HG02884 (cell line): ENCODE data around the gene TSPAN5.
A peak's percentile ranks its signal among the peaks of the same experiment; 100 is the strongest.

Experiments
- ATAC-seq: cut with Tn5 transposase; IDR thresholded peaks from one replicate; pipeline ENCODE4 v1.9.1; 2021; ENCODE audit warnings: mild to moderate bottlenecking, moderate library complexity; ENCODE audit not compliant: unreplicated experiment

Gene TSPAN5

DNA sequence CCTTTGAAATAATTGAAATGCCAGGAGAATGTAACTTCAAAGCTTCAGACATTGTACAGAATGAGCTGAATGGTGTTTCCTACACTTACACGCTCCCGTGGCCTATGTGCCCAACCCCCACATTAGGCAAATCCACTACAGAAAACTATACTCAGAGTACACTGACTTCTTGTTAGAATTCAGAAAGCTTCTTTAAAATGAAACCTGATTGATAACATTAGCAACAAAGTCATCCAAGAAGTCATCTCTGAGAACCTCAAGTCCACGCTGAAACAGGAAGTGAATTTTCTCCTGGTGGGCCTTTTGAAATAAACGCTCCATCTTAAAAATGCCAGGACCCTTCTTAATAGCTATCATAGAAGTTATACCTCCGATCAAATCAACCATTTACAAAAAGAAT lies 136.3 kb downstream of the TSPAN5 start:
- ATAC-seq: no peak

DNA sequence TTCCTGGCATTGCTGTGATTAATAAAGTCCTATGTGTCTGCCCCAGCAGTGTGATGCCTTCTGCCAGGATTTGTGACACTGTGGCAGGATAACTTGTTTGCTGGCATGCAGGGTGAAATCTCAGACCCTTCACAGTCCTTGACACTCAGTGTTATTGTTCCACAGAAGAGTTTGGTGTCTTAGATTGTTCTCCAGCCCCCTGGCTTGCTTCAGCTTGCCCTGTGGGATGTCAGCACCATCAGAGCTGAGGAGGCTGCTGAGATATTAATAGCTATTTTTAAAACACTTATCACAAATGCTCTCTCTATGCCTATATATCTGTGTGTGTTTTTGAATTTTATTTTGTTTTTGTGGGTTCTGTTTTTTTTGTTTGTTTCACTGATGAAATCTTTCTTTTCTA lies 136.9 kb downstream of the TSPAN5 start:
- ATAC-seq: no peak

DNA sequence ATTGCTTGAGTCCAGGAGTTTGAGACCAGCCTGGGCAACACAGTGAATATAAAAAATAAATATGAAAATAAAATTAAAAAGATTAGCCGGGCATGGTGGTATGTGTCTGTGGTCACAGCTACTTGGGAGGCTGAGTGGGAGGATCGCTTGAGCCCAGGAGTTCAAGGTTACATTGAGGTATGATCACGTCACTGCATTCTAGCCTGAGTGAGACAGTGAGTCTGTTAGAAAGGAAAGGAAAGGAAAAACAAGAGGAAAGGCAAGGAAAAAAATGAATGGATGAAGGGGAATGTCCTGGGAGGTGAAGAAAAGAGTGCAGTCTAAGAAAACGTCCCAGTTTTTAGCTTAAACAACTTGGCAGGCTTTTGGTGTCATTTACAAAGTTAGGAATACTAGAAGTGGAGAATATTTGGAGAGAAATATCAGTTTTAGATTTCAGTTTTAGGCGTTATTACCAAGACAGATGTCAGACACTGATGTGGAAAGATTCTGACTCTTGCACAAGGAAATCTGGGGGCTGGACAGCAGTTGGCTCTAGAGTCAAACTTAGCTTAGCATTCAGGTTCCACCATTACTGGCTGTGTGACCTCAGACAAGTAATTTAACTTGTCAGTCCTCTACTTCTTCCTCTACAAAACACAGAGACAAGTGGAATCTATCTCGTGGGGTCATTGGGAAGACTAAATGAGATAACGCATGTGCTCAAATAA lies 139.0 kb downstream of the TSPAN5 start:
- ATAC-seq: no peak

DNA sequence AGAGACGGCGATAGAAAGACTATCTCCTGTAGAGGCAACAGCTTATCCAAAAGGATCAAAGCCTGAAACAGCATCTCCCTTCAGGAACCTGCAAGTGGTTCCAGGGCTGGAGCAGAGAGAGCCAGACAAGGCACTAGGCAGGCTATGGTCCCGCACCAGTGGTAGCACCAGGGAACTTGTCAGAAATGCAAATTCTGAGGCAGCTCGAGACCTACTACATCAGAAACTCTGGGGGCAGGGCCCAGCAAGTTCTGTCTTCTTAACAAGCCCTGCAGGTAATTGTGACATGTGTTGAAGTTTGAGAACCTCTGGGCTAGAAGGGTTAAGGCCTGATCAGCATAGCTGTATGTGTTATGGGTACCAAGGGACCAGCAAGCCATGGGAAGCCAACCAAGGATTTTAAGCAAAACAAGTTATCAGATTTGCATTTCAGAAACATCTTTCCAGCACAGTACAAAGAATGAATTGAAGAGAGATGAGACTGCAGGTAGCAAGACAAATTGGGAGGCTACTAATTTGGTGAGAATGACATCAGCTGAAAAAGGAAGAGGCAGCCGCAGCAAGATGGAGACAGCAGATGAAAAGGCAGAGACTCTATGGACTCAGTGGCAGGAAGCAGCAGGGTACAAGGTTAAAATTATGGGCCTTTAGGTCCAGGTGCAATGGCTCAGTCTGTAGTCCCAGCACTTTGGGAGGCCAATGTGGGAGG lies 139.7 kb downstream of the TSPAN5 start:
- peak; percentile 93 for ATAC-seq

DNA sequence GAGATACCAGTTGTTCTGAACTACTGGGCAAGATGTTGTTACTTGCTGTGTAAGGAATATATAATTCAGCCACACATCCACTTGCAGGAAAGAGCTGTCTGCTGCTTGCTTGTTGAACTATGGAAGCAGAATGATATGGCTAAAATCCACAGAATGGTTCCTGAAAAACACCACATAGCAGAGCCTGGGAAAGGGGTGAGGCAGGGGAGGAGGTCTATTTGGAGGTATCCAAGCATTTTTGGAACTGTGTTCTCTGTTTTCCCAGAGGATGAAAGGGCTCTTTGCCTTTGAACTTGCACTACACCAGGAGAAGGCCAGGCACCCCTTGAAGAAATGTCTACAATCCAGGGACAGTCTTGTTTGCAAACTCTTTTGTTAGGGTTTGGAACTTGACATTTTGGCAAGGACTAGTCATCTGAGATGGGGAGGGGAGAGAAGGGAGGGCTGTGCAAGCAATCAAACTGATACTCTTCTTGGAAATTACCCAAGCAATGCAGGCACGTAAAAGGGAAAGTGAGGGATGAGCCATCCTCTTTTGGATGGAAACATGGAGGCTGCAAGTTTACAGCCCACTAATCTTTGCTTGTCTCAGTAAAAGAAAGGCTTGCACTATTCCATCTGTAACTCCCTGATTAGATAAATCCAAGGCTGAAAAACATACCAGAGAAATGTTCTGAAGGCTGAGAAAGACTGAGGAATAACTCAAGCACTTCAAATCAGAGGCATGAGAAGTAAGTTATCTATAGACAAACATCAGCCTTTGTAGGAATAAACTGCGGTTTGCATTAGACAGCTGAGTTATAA lies 141.0 kb downstream of the TSPAN5 start:
- no peak for ATAC-seq

DNA sequence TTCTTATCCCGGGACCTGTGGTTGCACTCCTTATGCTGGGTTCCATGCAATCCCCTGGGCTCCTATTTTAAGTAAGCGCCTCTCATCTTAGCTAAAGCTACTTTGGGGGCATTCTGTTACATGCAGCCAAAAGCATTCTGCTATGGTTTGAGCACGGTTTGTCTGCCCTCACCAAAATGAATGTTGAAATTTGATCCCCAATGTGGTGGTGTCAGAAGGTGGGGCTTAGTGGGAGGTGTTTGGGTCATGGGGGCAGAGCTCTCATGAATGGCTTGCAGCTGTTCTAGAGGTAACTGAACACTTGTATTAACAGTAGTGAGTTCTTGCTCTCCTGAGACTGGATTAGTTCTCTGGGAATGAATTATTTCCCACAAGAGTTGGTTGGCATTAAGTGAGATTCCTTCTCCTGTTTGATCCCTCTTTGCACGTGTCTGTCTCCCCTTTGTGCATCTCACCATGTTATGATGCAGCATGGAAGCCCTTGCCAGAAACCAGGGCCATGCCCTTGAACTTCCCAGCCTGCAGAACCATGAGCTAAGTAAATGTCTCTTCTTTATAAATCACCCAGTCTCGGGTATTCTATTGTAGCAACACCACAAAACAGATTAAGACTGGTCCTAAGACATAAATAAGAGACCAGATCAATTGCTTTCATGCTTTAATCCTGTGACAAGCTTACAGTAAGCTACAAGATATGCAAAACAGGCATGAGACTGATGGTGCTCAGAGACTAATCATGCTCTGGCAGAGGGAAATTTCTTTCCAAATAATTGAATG lies 141.8 kb downstream of the TSPAN5 start:
- no peak for ATAC-seq

DNA sequence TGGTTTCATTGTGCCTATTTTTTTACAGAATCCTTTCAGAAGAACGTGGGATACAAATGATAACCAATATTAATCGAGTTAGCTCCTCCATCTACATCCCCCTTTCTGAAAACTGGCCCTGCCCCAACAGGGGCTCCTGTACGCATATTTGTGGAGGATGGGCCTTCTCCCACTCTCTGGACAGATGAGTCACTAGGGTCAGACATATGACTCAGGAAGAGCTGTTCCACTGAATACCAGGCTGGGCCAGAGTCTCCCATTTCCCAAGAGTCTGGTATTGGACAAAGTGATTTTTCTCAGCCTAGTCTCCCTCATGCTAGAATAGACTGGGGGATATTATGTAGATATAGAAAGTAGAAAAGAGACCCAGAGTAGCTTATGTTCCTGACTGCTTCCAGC lies 142.4 kb downstream of the TSPAN5 start:
- ATAC-seq: no peak

DNA sequence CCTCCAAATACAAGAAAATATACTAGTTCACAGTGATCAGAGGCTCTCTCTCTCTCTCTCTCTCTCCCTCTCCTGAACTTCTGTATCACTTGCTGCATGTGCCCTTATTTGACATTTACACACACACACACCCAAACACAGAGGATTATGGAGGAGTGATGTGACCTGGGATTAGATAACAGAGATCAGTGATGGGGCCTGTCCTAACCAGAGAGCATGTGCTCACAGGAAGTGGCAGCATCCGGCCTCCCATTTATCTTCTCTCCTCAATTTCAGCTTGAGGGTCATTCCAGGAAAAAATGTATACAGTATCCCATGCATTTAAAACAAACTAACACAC lies 143.0 kb downstream of the TSPAN5 start:
- ATAC-seq: no peak

DNA sequence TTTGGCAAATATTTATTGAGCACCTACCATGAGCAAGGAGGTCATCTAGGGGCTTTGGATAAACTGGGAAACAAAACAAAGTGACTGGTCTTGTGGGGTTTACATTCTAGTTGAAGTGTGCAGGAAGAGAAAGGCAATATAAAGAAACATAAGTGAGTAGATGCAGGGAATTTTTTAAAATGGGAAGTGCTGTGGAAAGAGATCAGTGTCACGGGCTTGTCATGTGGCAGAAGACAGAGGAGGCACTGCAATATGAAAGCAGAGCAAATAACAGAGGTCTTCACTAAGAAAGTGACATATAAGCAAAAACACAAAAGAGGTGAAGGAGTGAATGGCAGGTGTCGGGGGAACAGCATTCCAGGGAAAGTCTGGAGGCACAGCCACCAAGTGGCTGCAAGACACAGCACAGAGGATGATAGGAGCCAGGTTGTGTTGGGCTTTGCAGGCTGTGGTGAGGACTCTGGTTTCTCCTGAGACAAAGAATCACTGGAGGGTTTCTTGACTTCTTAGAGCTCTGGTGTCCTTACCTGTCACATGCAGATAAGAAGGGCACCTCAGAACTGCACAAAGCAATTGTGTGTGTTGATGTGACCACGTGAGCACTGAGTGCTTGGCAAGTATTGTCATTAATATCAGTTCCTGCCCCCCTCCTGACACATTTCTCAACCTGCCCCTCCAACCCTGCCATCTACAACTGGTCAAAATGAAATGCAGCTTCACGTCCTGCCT lies 143.5 kb downstream of the TSPAN5 start:
- ATAC-seq: no peak

DNA sequence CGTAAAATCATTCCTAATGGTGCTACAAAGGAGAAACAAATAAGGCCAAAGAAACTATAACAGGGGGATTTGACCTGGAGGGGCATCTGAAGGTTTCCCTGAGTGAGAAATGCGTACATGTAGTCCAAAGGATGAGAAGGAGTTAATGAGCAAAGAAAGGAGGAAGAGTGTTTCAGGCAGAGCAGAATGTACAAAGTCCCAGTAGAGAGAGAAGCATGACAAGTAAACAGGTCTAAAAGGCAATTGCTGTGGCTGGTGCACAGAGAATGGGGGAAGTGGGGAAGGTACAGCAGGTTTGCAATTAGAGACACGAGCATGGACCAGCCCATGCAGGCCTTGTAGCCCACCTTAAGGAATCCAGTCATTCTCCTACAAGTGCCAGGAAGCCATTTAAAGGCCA lies 145.5 kb downstream of the TSPAN5 start:
- no peak for ATAC-seq

DNA sequence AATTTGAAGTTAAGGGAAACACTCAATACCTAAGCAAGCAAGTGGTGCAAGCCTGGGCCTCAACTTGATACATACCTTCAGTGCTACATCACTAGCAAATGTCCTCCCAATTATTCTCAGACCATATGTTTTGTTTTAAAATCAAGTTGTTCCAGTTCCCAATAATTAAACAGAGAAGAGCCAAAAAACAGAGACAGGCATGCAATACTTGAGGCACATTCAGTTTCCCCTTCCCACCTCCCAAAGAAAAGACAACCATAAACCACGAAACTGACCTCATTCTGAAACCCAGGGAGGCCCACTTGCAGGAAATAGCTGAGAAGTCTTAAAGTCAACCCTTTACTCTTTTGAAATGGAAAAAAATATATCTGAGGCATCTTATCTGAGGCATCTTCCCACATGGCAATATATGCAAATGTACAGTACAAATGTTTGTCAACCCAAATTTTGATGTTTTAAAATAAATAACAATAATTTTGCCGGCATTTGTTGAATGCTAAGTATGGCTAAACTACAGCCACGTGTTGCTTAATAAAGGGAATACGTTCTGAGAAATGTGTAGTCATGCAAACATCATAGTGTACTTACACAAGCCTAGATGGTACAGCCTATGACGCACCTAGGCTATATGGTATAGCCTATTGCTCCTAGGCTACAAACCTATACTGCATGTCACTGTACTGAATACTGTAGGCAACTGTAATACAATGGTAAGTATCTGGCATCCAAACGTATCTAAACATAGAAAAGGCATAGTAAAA lies 147.5 kb downstream of the TSPAN5 start:
- no peak for ATAC-seq

DNA sequence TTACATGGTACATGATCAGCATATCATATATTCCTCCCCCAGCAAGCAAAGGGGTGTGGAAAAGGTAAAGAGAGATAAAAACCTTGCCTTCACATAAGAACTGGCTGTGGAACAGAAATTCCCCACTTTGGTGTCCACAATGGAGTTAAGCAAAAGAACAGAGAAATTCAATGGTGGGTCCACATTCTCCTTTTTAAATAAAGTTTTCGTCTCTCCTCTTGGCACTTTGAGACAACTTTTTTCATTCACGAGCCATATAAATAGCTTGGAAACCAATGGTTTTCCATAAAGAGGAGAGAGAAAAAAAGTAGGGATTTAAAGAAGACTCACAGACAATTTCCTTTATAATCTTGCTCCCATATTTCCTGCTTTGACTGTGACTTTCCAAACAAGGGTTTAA lies 148.1 kb downstream of the TSPAN5 start:
- no peak for ATAC-seq

DNA sequence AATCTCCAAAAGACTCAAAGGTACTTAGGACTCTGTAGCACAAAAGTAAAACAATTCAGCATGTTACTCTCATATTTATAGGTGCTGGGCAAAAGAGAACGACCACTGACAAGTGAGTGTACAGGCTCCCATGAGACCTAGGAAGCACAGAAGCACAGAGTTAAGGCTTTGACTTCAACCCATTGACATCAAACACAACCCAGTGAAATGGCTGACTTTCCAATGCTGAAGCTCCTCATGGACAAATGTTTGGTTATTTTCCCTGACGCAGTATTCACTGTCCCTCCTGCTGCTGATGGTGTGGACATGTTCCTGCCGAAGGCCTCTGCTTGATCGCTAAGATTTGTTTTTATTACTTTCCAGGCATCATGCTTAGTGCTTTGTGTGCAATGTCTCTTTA lies 148.7 kb downstream of the TSPAN5 start:
- no peak for ATAC-seq

DNA sequence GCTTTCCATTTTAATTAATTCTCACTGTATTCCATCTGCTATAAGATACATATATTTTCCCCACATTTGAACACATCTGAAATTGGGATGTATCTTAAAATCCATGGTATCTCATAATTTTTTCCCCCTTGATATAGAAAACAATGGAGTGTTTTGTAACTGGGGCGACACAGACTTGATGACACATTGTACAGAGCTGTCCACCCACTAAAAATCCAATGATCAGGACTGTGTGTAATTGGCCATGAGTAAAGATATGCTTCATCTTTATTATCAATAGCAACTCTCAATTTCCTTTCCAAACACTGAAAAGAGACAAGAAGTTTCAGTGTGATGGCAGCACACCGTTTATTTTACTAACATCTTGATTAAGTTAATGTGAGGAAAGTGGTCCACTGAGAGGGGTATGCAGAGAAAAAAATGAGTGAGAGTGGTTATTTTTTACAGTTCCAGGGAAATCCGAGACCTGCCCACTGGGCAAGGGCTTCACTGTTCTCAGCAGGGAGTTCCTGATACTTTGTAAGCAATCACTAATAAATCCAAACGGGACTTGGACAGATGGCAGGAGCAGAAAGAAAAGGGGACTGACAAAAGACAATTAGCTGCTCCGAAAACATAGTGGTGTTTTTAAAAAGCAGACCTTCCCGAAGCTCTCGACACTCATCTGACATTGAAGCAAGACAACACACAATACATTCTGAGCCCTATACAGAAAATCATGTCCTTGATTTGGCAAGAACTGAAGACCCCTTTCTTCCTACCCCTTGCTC lies 149.4 kb downstream of the TSPAN5 start:
- no peak for ATAC-seq

DNA sequence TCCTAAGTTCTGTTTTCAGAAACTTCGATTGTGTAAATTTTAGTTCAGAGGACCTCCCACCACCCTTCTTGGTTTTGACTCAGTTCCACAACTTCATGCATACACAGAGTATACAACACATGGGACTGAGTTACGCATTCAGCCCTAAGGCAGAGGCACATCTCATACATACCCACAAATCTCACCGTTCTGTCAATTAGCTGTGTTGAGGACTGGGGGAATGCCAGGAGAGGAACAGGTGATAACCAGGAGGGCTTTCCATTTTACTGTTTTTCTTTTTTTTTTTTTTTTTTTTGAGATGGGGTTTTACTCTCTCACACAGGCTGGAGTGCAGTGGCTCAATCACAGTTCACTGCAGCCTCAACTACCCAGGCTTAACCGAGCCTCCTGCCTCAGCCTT lies 150.2 kb downstream of the TSPAN5 start:
- no peak for ATAC-seq

DNA sequence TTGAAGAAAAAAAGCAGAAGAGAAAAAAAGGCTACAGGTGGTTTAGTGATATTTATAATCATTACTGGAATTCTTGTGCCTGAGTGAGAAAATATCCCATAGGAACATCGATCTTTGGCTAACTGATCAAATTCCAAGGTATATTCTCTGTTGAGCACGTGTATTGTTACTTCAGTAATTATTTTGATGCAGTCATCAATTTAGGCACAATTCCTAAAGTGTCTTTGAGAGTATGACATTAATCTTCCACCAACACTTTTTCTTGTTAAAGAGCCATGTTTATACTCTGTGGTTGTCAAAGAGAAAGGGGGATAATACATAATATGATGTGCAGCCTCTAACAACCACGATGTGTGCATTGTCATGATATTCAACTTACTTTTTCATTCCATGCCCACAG lies 151.1 kb downstream of the TSPAN5 start:
- no peak for ATAC-seq

DNA sequence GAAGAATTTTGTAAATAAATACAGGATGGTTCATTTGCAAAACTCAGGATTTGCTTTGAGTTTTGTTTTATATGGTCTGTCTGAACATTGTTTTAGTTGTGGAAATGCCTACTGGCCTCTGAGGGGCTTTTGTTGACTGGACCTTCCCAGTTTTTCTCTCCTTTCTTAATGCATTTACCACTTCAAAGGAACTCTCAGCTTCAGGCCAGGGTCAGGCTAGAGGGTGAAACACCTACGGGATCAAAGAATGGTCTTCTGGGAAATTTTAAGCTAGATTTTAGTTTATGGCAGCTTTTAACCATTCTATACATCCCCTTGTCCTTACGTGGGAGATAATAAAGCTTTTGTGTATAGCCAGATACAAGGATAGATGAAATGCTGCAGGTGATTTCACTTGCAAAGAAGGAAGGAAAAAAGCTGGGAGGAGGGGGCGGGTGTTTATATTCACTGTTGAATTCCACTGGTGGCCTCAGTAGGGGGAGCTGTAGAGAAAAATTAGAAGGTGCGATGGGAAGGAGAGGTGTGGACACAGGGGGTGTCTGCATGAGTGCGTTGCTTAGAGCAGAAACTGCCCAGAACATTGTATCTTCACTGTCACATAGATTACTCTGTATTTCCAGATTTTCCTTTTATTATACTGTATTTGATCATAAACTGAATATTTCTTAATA lies 151.8 kb downstream of the TSPAN5 start:
- no peak for ATAC-seq

DNA sequence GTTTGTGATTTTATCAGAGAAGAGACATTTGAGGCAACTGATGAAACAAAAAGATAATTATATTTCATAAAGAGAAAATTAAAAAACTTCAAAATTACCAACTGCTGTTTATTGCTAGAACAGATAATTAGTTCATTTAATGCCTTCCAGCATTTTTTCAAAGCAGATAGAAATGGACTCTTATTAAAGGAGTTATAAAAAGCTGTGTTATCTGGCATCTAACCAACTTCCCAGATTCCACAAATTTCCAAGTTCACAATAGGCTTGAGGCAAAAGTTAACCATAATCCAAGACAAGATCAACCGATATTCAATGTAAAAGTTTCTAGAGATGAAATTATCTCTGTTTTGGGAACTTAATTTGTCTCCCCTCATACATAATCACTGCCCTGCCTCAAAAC lies 152.4 kb downstream of the TSPAN5 start:
- ATAC-seq: no peak

DNA sequence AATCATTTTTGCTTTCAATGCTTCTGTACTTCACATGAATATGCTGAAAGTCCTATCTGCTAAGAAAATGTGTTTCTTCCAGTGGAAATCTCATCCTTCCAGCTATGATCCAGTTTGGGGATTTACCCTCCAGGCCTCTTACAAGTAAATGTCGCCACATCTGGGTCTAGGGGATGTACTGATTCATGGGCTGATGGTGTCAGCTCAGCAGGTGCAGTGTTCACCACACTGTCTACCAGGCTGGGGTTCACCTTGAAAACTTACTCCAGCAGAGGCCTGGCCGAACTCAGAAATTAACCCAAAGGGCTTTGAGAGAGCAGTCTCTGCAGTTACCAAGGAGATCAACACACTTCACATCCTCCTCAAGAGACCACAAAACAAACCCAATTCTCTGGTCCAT lies 154.3 kb downstream of the TSPAN5 start:
- ATAC-seq: no peak
